Measurements from ENCODE around the gene MPDZ.

The MPDZ gene

DNA sequence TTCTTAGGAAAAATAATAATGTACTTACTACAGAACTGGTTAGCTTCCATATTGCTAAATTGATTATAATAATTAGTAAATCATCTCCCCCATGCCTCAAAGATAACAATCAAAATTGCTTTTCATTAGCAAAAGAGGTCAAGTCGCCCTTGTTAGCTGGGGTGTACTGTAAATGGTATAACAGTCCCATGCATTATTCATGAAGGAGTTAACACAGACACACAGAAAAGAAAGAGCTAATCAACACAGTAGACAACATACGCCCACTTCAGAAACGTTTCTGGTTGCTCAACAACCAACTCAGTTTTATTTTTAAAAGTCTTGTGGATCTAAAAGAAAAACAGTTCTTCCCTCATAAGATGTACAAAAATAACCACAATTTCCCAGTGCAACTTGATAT, 100.2 kb downstream of the MPDZ start:
- DNase-seq (ENCODE audit: low read depth): no peak

DNA sequence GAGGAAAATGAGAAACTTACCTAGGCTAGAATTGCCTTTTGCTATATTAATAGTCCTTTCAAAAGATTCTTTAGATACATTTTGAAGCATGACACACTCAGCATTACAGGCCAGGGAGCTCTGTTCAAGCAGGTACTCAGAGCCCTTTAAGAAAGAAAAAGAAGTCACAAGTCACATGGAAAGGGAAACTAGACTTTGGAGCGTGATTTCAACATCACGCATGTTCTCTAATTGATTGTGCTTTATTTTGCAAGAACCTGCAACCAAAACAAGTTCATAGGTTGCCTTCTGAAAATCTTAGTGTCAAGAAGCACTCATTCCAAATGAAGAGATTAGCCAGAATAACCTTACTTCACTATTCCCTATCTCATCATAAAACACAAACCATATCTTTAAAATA, 103.8 kb downstream of the MPDZ start:
- DNase-seq (ENCODE audit: low read depth): no peak

DNA sequence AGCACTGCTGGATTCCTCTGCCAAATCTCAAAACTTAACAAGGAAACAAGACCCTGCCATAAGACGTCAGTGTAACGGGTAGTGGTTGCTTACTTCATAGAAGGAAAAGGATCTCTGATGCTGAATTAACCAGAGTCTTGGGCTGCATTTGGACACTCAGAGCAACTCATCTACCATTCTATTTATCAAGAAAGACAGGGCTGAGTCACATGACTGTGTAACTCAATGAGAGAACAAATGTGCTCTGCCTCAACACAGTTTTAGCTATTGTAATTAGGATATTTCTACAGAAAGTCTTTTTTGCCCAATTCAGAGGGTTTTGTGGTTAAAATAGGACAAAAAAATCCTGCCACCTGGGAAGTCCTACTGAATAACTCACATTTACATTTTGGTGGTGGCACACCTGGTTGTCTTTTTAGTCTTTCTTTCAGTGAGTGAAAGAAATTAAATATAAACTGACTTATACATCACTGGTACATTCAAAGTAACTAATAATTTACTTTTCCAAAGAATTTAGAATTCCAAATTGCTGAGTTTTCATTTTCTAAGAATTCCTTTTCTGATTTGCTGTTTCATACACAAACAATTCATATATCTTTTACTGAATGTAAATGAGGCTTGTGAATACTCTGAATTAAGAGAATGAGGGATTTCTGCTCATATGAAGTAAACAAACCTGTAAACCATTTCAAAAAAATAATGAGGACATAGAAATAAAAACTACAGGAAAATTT, 104.4 kb downstream of the MPDZ start:
- DNase-seq (ENCODE audit: low read depth): no peak

DNA sequence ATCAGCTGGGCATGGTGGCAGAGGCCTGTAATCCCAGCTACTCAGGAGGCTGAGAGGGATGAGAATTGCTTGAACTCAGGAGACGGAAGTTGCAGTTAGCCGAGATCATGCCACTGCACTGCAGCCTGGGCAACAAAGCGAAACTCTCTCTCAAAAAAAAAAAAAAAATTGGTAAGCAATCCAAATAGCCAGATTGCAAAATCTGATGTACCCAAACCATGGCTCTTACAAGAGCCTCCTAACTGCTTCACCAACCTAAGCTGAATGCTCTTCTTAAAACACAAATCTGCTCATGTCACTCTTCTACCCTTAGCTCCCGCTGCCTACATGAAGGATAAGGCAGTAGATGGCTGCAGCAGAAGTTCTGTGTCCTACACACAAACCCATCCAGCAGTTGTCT, 105.9 kb downstream of the MPDZ start:
- no peak for DNase-seq (ENCODE audit: low read depth)

DNA sequence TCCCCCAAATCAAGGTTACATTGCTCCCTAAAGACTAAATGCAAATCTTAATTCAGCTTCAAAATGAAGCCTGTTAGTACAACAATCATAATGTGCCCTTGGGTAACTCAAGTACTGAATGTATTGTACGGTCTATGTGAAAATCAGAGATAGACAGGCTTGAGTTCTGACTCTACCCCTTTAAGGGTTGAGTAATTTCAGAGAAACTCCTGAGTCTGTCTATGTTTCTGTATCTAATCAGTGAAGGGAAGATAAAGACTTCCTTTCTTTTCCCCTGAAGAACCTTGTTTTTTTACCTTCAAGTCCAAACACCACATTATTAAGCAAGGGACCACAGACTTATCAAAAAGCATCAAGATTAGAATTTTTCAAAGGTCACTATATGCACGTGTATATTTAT, 108.2 kb downstream of the MPDZ start:
- no peak for DNase-seq (ENCODE audit: low read depth)

DNA sequence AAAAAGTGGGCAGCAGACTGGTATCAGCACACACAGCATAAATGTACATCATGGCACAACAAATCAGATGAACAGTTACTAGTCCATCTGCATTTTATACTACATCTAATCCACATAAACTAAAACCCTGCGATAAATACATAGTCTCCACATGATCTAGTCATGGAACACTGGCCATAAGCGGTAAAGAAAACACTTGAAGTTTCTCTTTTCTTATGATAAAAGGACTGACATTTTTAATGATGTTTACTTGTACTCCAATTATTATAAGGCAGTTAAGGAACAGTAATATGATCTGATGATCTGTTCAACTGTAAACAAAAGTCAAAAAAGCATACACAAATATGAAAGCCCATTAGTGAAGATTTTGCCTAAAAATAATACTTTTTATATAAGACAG, 112.5 kb downstream of the MPDZ start:
- DNase-seq (ENCODE audit: low read depth): no peak

DNA sequence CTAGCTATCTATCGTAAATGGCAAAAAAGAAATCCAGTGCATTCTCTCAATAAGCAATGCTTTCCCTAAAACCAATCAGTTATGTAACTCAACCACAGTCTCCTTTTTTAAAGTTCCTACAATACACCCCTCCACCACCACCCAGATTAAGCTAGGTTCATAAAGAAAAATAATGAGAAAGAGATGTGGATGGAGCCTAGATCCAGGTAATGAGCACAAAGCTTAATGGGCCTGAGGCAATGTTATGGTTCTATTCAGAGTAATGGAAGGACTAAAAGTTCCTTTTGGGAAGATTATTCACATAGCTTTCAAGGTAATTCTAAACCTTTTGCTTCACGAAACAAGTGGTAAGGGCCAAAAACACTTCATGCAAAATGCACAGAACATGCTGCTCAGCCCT, 113.5 kb downstream of the MPDZ start:
- no peak for DNase-seq (ENCODE audit: low read depth)

DNA sequence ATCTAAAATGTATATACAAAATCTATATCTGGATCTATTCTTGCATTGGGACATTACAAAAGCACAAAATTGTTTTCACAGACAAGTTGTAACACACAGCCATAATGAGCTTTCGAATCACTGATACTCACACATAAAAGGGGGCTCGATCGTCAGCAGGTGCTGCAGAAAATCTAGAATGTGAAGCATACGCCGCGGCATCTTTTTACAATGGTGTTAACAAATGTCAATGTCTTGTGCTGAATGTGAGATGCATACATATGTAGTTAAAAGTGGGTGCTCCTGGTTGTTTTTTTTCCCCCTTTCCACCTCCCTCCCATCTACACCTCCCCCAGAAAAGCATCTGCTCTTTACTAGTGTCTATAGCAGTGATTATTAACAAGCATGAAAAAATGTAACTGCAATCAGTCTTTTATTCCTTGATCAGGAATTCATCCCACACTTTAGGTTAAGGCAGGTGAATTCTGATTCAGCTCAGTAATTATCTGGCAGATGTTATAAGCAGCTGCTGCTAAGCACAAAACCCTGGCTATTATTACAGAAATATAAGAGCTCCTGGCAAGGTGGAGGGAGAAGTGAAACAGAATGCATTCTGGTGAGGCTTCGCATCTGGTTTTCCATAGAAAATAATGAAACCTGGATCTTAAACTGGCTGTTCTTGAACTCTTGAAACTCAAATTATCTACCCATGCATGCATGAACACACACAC, 114.1 kb downstream of the MPDZ start:
- no peak for DNase-seq (ENCODE audit: low read depth)

DNA sequence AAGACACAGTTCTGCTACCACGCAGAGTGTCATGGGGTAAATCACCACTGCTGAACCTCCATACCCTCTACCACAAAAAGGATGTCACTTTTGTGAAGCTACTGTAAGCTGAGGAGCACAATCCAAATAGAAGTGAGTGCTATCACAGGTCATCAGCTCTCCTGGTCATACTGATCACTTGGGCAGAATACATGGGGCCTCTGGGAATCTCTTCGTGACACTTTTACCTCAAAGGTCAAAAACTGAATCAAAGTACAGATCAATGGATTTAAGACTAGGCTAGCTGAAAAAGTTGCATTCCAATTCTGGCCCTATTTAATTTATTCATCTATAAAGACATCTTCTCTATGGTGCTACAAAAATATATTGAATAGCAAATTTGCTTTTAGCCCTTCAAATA, 115.5 kb downstream of the MPDZ start:
- no peak for DNase-seq (ENCODE audit: low read depth)

DNA sequence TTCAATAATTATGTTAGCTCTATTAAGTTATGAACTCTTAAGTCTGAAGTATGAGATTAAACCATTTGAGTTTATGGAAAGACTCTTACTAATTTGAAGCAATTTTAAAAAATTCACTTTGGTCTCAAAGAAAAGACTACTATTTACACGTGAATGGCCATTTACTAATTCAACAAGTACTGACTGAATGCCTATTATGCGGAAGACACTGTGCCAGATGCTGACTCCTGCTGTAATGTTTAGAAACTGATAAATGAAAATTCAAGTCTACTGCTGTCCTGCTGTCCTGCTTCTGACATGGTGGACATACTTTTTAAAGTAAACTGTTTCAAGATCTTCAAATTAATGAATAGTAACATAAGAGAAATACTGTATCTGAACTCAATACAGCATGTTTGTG, 116.2 kb downstream of the MPDZ start:
- DNase-seq (ENCODE audit: low read depth): no peak

DNA sequence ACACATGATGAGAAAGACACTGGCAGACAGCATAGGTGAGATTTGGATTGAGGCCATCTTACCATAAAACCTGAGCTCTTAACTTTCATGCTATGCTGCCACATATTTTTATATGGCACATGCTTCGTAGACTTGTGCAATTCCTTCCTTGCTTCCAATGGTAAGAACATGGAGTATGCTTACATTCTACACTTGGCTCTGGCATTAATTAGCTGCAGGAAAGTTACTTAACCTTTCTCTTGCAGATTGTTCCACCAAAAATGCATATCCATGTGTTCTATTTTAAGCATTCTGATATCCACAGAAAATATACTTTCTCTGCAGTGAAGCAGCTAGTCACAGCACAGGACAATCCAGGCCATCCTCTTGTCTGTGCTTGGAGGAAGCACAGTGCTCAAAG, 119.4 kb downstream of the MPDZ start:
- DNase-seq (ENCODE audit: low read depth): peak; percentile 76

DNA sequence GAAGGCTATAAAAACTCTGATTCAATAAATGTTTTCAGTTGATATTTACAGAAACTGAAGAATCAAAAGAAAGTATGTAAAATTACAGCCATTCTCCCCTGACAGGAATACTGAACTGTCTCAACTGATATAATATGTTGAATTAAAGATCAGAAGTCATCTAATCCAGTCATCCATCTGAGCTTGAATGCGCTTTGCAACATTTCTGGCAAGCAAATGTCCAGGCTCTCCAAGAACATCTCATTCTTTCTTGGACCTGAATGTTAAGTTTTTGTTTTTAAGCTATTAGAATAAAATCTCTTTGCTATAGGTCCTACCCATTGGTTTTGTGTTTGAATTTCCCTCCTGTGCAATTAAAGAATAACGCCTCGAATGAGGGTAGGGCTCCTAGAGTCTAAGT, 120.5 kb downstream of the MPDZ start:
- DNase-seq (ENCODE audit: low read depth): no peak

DNA sequence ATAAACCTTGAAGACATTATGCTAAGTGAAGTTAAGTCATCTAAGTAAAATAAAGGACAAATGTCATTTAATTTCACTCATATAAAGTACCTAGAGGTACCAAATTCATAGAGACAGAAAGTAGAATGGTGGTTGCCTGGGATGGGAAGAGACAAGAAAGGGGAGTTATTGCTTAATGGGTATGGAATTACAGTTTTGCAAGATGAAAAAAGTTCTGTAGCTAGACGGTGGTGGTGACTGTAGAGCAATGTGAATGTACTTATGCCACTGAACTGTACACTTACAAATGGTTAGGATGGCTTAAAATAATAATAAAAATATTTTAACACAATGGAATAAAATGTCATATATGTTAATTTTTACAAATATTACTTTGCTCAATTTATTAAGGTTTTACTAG, 128.0 kb downstream of the MPDZ start:
- DNase-seq (ENCODE audit: low read depth): peak; percentile 30

DNA sequence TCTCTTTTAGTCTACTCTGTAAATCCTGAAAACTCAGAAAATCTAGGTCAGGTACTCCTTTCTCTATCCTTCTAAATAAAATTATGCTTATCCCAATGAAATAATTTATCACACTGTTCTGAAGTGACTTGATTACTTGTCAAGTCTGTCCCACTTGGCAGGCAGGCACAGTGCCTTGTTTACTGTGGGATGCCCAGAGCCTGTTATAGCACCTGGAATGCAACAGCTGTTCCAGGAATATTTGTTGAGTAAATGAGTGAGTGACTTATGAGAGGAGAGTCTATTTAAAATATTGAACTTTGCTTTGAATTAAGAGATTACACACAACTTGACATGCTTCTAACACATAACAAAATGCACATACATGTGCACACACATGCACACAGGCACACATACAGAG, 130.0 kb downstream of the MPDZ start:
- no peak for DNase-seq (ENCODE audit: low read depth)

DNA sequence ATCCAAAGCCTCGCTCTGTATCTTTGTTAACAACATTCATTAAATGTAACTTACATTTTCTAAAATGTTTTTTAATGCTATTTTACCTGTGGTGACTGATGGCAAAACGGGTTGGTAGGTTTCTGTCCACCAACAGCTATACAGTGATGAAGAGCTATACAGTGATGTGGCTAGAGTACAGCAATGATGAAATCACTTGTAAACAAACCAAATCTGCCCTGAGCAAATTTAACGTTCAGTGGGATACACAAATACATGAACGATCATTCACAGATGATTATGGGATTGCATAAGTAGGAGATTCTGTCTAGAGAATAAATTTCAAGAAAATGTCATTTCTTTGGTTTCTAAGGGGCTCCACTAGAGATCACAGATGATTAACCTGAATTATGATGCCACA, 132.7 kb downstream of the MPDZ start:
- no peak for DNase-seq (ENCODE audit: low read depth)

DNA sequence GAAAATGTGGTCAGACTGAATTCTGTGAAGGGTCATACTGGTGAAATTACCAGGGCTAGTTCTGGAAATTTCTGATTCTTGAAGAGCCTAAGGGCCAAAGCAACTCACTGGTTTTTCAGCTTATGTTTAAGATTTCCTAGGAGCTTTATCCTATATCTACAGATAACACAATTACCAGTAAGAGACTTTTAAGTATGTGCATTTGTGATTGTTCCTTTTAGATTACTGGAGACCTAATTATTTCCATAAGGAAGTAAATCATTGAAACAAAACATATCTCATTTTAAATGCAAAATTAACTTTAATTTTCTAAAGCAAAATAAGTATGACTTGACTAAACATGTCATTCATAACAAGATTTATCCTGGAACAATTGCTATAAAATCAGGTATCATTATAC, 134.2 kb downstream of the MPDZ start:
- no peak for DNase-seq (ENCODE audit: low read depth)

DNA sequence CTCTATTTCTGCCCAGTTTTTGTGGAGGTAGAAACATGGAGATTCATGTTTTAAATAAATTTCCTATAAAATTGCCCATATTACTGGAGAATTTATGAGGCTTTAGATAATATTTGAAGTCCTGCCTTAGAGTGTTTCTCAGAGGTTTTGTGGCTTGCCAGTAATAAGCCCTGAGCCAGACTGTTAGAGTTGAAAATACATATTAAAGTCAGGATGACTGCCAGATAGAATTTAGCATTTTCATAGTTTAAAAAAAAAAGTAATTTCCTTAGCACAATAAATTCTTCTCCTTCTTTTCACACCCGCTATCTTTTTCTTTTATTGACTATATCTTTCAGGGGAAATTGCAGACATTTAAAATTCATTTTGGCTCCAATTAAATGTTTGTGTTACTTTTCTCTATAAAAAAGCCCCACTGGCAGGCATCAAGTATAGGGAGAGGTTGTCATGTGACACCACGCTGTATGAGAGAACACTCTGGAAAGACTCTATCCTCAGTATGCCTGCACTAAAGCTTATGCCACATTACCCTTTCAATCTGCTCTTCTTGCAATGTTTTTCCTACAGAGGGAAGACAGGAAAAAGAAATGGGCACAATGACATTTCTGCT, 135.2 kb downstream of the MPDZ start:
- DNase-seq (ENCODE audit: low read depth): no peak

DNA sequence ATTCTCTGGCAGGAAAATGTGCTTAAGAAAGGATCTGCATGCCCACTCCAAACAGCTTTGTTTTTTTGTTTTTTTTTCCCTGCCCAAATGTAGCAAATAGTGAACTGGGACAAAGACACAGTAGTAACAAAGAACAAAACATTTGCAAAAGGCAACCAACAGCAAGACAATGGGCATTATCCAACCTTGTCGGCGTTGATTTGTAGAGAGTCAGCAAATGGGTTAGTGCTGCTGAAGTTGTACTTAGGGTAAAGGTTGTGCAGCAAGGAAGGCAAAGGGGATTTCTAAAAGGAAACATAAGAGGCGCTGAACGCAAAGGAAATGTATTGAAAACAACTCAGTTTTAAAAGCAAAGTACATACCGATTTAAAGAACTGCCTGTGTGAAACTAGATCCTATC, 136.2 kb downstream of the MPDZ start:
- DNase-seq (ENCODE audit: low read depth): no peak

DNA sequence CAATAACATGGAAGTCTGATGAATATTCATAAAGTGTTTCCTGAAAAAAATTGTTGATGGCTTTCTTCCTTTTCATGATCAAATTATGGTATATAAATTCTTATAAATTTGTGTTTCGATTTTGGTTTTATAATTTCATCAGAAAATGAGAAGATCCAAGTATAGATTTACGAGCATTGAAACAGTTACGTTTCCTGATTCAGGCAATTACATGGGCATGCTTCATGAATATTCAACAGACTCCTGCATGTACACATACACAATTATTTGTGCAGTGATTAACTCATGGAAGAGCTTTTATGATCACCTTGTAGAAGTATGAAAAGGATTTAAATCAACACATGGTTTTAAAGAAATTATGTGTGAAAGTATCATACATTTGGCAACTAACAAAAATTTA, 136.7 kb downstream of the MPDZ start:
- DNase-seq (ENCODE audit: low read depth): no peak

DNA sequence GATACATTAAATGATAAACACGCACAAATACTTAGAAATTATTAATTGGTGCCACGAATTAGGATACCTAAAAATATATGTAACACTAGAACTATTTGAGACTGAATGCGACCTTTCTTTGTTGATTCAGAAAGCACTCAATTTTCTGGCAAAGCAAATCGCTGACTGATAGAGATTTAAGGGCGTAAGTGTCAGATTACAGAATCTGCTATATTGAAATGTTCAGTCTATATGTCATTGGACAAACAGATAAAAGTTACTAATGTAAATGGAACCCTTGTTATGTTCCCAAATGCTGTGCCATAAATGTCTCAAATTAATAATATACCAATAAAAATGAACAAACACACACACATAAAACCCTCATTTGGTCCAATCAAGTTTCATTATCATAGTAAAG, 137.9 kb downstream of the MPDZ start:
- no peak for DNase-seq (ENCODE audit: low read depth)

DNA sequence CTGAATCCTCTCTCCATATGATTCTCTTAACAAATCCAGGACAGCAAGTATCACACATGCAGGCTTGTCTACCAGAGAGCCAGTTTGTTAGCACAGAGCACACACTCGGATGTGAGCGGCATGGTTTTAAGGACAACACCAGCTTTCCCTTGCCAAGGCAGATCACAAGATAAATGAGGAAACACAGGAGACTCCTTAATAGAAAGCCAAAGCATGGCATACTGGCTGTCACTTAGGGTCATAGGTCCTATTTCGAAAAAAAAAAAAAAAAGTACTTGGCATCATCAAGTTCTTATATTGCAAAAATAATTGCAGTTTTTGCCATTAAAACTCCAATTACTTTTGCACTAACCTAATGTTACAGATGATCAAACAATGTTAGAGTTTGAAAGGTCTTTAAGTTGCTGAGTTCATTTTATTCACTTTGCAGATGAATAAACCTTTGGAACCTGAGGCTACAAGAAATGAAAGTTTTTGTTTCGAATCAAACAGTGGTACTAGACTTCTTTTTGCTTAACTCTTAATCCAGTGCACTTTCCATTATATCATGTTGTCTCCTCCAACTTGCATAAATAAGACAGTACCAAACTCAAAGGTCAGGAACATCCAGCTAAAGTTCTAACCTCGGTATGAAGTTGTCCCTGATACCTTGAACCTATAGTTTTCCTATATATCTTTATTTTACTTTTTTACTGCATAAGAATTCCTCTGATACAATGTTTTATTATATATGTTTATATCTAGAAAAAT, 138.5 kb downstream of the MPDZ start:
- peak; percentile 42 for DNase-seq (ENCODE audit: low read depth)

DNA sequence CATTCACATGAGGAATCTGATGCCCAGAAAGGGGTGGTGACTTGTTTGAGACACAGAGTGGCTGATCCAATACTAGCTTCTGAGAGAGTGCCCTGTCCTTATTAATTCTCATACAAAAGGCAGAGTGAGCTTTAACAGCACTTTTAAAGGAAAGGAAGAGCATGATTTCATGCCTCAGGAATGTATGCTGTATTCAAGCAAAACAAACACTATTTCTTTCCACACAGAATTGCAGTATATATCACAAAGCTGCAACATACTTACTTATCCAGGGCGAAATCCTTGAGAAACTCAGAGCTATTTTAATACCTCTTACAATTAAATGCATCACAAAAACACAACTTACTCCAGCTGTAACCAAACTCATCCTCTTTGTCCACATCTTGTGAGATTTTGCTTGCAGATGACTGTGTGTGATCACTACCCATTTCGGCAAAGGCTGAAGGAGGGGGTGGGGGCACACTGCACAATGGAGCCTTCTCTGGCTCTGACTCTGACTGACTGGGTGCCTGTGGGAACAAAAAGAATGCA, 139.8 kb downstream of the MPDZ start:
- peak; percentile 86 for DNase-seq (ENCODE audit: low read depth)

DNA sequence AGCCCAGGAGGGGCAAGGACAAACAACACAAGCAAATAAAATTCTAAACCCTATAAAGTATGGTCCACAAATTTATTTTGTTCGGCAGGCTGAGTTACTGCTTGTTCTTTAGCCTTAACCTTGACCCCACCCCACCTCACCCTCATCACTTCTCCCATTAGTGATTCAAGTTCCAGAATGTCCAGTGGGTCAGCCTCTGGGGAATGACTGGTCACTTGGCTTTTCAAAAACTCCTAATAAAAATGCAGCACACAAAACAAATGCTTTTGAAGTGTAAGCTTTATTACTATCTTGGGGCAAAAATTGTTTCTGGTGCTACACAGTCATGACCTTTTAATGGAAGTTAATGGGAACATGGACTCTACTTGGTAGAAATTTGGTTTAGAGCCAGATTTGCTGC, 142.1 kb downstream of the MPDZ start:
- no peak for DNase-seq (ENCODE audit: low read depth)
